ENCODE results near the gene SPSB1. TPM values are rescaled to one million over a fixed set of nuclear protein-coding genes. Genes with fewer than 3 reads are reported as not detected.

SPSB1 gene
- polyA plus RNA-seq, 1 donor (not counting 4 experiments of a cell fraction or from before 2014, with no cell fraction given), result 19.8 TPM

DNA sequence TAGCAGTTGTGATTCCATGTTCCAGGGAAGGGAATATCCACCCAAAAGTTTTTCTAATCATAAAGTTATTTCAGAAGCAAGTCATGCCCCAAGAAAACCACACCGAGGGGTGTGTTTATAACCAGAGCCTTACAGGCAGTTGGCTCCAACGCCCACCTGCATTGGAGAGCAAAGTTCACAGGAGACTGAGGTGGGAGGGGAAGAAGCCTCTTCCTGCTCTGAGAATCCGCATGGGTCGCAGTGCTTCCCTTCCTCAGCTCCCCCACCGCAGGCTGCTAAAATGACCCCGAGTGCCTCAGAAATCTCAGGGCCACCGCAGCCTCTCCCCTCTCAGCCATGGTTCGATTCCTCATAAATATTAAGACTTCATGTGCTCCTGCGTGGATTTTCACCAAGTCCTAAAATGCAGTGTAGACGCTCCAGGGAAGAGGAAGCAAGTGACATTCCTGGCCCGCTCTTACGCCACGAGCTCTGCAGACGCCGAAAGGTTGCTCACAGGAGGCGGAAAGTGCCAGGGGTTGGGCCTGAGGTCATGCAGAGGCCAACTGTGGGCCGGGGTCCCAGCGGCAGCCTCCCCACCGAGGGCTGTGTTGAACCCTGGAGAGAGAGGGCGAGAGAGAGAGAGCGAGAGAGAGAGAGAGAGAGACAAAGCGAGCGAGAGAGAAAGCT lies 13.4 kb upstream of the SPSB1 start:
- DNase-seq (ENCODE audit: low read depth, low spot score) (no peak), FAIRE-seq (no peak)
- no peaks in the 10 kb centered on the region for H3K27me3 ChIP-seq (ENCODE audit: control insufficient read depth, extremely low read depth, insufficient read depth, low read length)
- no peaks in the 10 kb centered on the region for H4K20me1 ChIP-seq (ENCODE audit: control insufficient read depth, extremely low read depth, insufficient read depth, low read length)
- H3K4me1 ChIP-seq (ENCODE audit: control insufficient read depth, extremely low read depth, insufficient read depth, low read length), result peaks cover 31% of the 10 kb centered on the region
- TF ChIP-seq EZH2 (IDR thresholded peaks at IDR 0.05; ENCODE audit: low read length) (no peak), CTCF (optimal IDR thresholded peaks at IDR 0.05 in 1 of 3, IDR thresholded peaks at IDR 0.05 in 1 of 3, conservative IDR thresholded peaks at IDR 0.05 in 1 of 3; ENCODE audit: extremely low read depth in 1 of 3, insufficient read depth in 2 of 3, low read length in 3 of 3) (no peak)
- H3K36me3 ChIP-seq (ENCODE audit: control insufficient read depth in 2 of 2, extremely low read depth in 1 of 2, insufficient read depth in 2 of 2, low read length in 2 of 2), result no peaks in the 10 kb centered on the region
- no peak overlapping the region for H2AFZ ChIP-seq (ENCODE audit: control insufficient read depth, low read length)
- H3K9ac ChIP-seq (ENCODE audit: control insufficient read depth, extremely low read depth, insufficient read depth, low read length), result no peak overlapping the region
- H3K9me3 ChIP-seq (ENCODE audit: control insufficient read depth, low read depth, low read length), result no peaks in the 10 kb centered on the region
- H3K79me2 ChIP-seq (ENCODE audit: control insufficient read depth, insufficient read depth, low read length), result no peaks in the 10 kb centered on the region
- no peak overlapping the region for H3K4me3 ChIP-seq (ENCODE audit: control insufficient read depth in 2 of 3, extremely low read depth in 1 of 3, insufficient read depth in 2 of 3, low read depth in 1 of 3, low read length in 3 of 3)
- no peak overlapping the region for H3K27ac ChIP-seq (ENCODE audit: control insufficient read depth, insufficient read depth, low read length)
- dilution Hi-C loops (cut with MboI; ENCODE audit: extremely low pct_ligation_motif_present, low sequenced_read_pairs), result no loop called here
- H3K9me1 ChIP-seq (ENCODE audit: control insufficient read depth, extremely low read depth, insufficient read depth, low read length), result no peaks in the 10 kb centered on the region
- no peak overlapping the region for H3K4me2 ChIP-seq (ENCODE audit: control insufficient read depth, extremely low read depth, insufficient read depth, low read depth, low read length)

DNA sequence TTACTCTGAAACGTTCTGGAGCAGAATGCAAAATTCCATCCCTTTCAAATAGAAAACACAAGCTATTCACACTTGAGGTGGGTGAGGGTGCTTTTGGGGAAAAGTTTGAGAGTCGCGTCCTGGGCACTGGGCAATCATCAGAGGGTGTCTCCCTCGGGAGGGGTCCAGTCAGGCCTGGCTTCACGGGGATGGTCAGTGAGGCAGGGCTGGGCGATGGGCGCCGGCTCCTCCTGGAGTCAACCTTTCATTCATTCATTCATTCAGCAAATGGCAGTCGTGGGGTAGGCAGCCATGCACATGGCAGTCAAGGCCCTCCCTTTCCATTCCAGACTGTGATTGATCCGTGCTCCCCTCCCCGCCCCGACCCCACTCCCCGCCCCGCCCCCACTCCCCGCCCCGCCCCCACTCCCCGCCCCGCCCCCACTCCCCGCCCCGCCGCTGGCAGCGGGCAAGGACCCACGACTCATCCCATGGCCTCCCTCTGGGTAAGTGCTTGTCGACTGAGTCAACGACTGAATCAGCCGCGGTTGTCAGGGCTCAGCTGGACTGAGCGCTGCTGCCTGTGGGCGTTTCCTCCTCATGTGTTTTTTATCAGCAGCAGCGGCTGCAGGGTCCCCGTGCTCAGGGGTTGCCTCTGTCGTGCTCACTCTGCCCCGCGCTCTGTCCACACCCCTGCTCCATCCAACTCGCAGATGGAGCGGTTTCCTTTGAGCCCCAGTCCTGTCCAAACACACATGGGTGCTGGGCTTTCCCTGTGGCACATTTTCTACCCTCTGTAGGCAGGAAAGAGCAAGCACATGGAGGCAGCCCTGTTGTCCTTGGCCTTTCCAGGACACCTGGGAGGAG lies 12.5 kb upstream of the SPSB1 start:
- DNase-seq (ENCODE audit: low read depth, low spot score) (no peak), FAIRE-seq (peak; percentile 87)
- Histone ChIP-seq H3K27ac (ENCODE audit: control insufficient read depth, insufficient read depth, low read length) (peak overlapping the region; percentile 25), H3K27me3 (ENCODE audit: control insufficient read depth, extremely low read depth, insufficient read depth, low read length) (no peaks in the 10 kb centered on the region), H4K20me1 (ENCODE audit: control insufficient read depth, extremely low read depth, insufficient read depth, low read length) (no peaks in the 10 kb centered on the region), H3K4me3 (ENCODE audit: control insufficient read depth in 2 of 3, extremely low read depth in 1 of 3, insufficient read depth in 2 of 3, low read depth in 1 of 3, low read length in 3 of 3) (peak overlapping the region in 1 of 3 experiments; percentile 16), H3K4me2 (ENCODE audit: control insufficient read depth, extremely low read depth, insufficient read depth, low read depth, low read length) (peak overlapping the region; percentile 72), H3K4me1 (ENCODE audit: control insufficient read depth, extremely low read depth, insufficient read depth, low read length) (peaks cover 29% of the 10 kb centered on the region), H3K9me1 (ENCODE audit: control insufficient read depth, extremely low read depth, insufficient read depth, low read length) (no peaks in the 10 kb centered on the region), H3K36me3 (ENCODE audit: control insufficient read depth in 2 of 2, extremely low read depth in 1 of 2, insufficient read depth in 2 of 2, low read length in 2 of 2) (no peaks in the 10 kb centered on the region), H3K9me3 (ENCODE audit: control insufficient read depth, low read depth, low read length) (no peaks in the 10 kb centered on the region), H3K9ac (ENCODE audit: control insufficient read depth, extremely low read depth, insufficient read depth, low read length) (peak overlapping the region; percentile 20), H2AFZ (ENCODE audit: control insufficient read depth, low read length) (peak overlapping the region; percentile 35), H3K79me2 (ENCODE audit: control insufficient read depth, insufficient read depth, low read length) (no peaks in the 10 kb centered on the region)
- dilution Hi-C loops (cut with MboI; ENCODE audit: extremely low pct_ligation_motif_present, low sequenced_read_pairs), result no loop called here
- TF ChIP-seq CTCF (optimal IDR thresholded peaks at IDR 0.05 in 1 of 3, IDR thresholded peaks at IDR 0.05 in 1 of 3, conservative IDR thresholded peaks at IDR 0.05 in 1 of 3; ENCODE audit: extremely low read depth in 1 of 3, insufficient read depth in 2 of 3, low read length in 3 of 3), result peak in 1 of 3 experiments; percentile 30
- no peak for TF ChIP-seq EZH2 (IDR thresholded peaks at IDR 0.05; ENCODE audit: low read length)

Measured in keratinocyte (primary cell).